NCI-H524 (cell line): ENCODE data around the gene PCNT.

Experiments
- DNase-seq, 2 experiments: peaks; one replicate each; lab custom pipeline; 2025; lab: John Stamatoyannopoulos, UW

The PCNT gene

GRCh38 chr21:46483300-46484295 lies 159.6 kb downstream of the PCNT start:
- no peak for DNase-seq

GRCh38 chr21:46486481-46487126 lies 162.6 kb downstream of the PCNT start:
- no peak for DNase-seq

GRCh38 chr21:46489162-46489663 lies 165.3 kb downstream of the PCNT start:
- DNase-seq: no peak

GRCh38 chr21:46489800-46490199 lies 165.8 kb downstream of the PCNT start:
- DNase-seq: no peak

GRCh38 chr21:46491553-46491952 lies 167.6 kb downstream of the PCNT start:
- no peak for DNase-seq

GRCh38 chr21:46492851-46493250 lies 168.9 kb downstream of the PCNT start:
- no peak for DNase-seq

- no peak for DNase-seq
Measured at GRCh38 chr21:46493828-46494227, 169.9 kb downstream of the PCNT start.
